ENCODE results near the gene NTHL1.

NTHL1 gene

GRCh38 chr16:2019518-2019920 is 28.1 kb downstream of the NTHL1 start, which contains the start of gene NPW (continued):
- TF ChIP-seq ZNF600 (tag by site-specific recombination; IDR thresholded peaks at IDR 0.05): peak; percentile 20; the same call in 1 of the 2 replicates
- TF ChIP-seq, protein P1, sequence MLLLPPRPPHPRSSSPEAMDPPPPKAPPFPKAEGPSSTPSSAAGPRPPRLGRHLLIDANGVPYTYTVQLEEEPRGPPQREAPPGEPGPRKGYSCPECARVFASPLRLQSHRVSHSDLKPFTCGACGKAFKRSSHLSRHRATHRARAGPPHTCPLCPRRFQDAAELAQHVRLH (tag by site-specific recombination; IDR thresholded peaks at IDR 0.05): no peak
- TF ChIP-seq ZBTB1 (tag by site-specific recombination; IDR thresholded peaks at IDR 0.05): no peak
- no peak for TF ChIP-seq ZNF16 (tag by site-specific recombination; IDR thresholded peaks at IDR 0.05; ENCODE audit: low read depth)
- no peak for TF ChIP-seq ZNF155 (tag by site-specific recombination; IDR thresholded peaks at IDR 0.05)
- no peak for TF ChIP-seq ZNF37A (tag by site-specific recombination; IDR thresholded peaks at IDR 0.05)
- TF ChIP-seq, protein P2, sequence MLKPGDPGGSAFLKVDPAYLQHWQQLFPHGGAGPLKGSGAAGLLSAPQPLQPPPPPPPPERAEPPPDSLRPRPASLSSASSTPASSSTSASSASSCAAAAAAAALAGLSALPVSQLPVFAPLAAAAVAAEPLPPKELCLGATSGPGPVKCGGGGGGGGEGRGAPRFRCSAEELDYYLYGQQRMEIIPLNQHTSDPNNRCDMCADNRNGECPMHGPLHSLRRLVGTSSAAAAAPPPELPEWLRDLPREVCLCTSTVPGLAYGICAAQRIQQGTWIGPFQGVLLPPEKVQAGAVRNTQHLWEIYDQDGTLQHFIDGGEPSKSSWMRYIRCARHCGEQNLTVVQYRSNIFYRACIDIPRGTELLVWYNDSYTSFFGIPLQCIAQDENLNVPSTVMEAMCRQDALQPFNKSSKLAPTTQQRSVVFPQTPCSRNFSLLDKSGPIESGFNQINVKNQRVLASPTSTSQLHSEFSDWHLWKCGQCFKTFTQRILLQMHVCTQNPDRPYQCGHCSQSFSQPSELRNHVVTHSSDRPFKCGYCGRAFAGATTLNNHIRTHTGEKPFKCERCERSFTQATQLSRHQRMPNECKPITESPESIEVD (tag by site-specific recombination; IDR thresholded peaks at IDR 0.05): no peak
- TF ChIP-seq ZNF341 (tag by site-specific recombination; IDR thresholded peaks at IDR 0.05; ENCODE audit: low read depth): no peak
- TF ChIP-seq ZNF146 (tag by site-specific recombination; IDR thresholded peaks at IDR 0.05): no peak
- no peak for TF ChIP-seq ZNF791 (tag by site-specific recombination; IDR thresholded peaks at IDR 0.05)
- no peak for TF ChIP-seq ZNF404 (tag by site-specific recombination; IDR thresholded peaks at IDR 0.05)
- TF ChIP-seq ZNF510 (tag by site-specific recombination; IDR thresholded peaks at IDR 0.05; ENCODE audit: insufficient replicate concordance): no peak
- TF ChIP-seq ZNF175 (tag by site-specific recombination; IDR thresholded peaks at IDR 0.05): no peak
- TF ChIP-seq TCF7L2 (IDR thresholded peaks at IDR 0.05; ENCODE audit: borderline replicate concordance, low read depth, low read length): no peak
- TF ChIP-seq ZNF350 (tag by site-specific recombination; IDR thresholded peaks at IDR 0.05): no peak
- no peak for TF ChIP-seq GLI2 (tag by site-specific recombination; IDR thresholded peaks at IDR 0.05; ENCODE audit: borderline replicate concordance, low read depth)
- no peak for TF ChIP-seq SP7 (tag by site-specific recombination; IDR thresholded peaks at IDR 0.05)
- no peak for TF ChIP-seq ZNF585B (tag by site-specific recombination; IDR thresholded peaks at IDR 0.05)
- TF ChIP-seq SCRT1 (tag by site-specific recombination; IDR thresholded peaks at IDR 0.05; ENCODE audit: borderline replicate concordance): no peak
- no peak for TF ChIP-seq ZFP37 (tag by site-specific recombination; IDR thresholded peaks at IDR 0.05)
- no peak for TF ChIP-seq ZNF324 (tag by site-specific recombination; IDR thresholded peaks at IDR 0.05)
- TF ChIP-seq ZNF501 (tag by site-specific recombination; IDR thresholded peaks at IDR 0.05): no peak
- no peak; the same call in 1 of the 2 replicates for TF ChIP-seq ZNF335 (tag by site-specific recombination; conservative IDR thresholded peaks at IDR 0.05)
- no peak for TF ChIP-seq ZNF112 (tag by site-specific recombination; IDR thresholded peaks at IDR 0.05)
- TF ChIP-seq, protein P3, sequence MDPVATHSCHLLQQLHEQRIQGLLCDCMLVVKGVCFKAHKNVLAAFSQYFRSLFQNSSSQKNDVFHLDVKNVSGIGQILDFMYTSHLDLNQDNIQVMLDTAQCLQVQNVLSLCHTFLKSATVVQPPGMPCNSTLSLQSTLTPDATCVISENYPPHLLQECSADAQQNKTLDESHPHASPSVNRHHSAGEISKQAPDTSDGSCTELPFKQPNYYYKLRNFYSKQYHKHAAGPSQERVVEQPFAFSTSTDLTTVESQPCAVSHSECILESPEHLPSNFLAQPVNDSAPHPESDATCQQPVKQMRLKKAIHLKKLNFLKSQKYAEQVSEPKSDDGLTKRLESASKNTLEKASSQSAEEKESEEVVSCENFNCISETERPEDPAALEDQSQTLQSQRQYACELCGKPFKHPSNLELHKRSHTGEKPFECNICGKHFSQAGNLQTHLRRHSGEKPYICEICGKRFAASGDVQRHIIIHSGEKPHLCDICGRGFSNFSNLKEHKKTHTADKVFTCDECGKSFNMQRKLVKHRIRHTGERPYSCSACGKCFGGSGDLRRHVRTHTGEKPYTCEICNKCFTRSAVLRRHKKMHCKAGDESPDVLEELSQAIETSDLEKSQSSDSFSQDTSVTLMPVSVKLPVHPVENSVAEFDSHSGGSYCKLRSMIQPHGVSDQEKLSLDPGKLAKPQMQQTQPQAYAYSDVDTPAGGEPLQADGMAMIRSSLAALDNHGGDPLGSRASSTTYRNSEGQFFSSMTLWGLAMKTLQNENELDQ (tag by site-specific recombination; IDR thresholded peaks at IDR 0.05; ENCODE audit: low read depth): no peak
- no peak for TF ChIP-seq SP3 (tag by site-specific recombination; IDR thresholded peaks at IDR 0.05)
- no peak for TF ChIP-seq ZBTB26 (tag by site-specific recombination; optimal IDR thresholded peaks at IDR 0.05)
- TF ChIP-seq SCRT2 (tag by site-specific recombination; IDR thresholded peaks at IDR 0.05): no peak
- no peak for TF ChIP-seq WT1 (tag by site-specific recombination; IDR thresholded peaks at IDR 0.05)
- TF ChIP-seq HOXD13 (CRISPR knock-in tag; IDR thresholded peaks at IDR 0.05; ENCODE audit: borderline replicate concordance): no peak
- no peak for TF ChIP-seq ZXDB (tag by site-specific recombination; IDR thresholded peaks at IDR 0.05)
- no peak for TF ChIP-seq ZNF169 (tag by site-specific recombination; IDR thresholded peaks at IDR 0.05)
- TF ChIP-seq ZFP69B (tag by site-specific recombination; IDR thresholded peaks at IDR 0.05): no peak
- TF ChIP-seq, protein P4, sequence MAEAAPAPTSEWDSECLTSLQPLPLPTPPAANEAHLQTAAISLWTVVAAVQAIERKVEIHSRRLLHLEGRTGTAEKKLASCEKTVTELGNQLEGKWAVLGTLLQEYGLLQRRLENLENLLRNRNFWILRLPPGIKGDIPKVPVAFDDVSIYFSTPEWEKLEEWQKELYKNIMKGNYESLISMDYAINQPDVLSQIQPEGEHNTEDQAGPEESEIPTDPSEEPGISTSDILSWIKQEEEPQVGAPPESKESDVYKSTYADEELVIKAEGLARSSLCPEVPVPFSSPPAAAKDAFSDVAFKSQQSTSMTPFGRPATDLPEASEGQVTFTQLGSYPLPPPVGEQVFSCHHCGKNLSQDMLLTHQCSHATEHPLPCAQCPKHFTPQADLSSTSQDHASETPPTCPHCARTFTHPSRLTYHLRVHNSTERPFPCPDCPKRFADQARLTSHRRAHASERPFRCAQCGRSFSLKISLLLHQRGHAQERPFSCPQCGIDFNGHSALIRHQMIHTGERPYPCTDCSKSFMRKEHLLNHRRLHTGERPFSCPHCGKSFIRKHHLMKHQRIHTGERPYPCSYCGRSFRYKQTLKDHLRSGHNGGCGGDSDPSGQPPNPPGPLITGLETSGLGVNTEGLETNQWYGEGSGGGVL (tag by site-specific recombination; IDR thresholded peaks at IDR 0.05): peak; percentile 40; the same call in 1 of the 2 replicates
- TF ChIP-seq ZNF843 (tag by site-specific recombination; IDR thresholded peaks at IDR 0.05): no peak
- no peak for TF ChIP-seq KLF8 (tag by site-specific recombination; IDR thresholded peaks at IDR 0.05)
- 0 out of 2 replicates have a peak, but pooled peaks have one; percentile 17 for TF ChIP-seq ZBTB8A (tag by site-specific recombination; IDR thresholded peaks at IDR 0.05)
